PC-9 (cell line): ENCODE data around the gene DOCK4.

Experiments used
- CTCF ChIP-seq: fragments of 200-600 bp; sonication (generic); conservative IDR thresholded peaks from 2 replicates; pipeline ENCODE4 v1.6.1; 2017; ENCODE audit warnings: mixed run types, antibody characterized with exemption, mild to moderate bottlenecking, moderate library complexity
- EZH2 ChIP-seq: fragments of 200-600 bp; sonication (generic); IDR thresholded peaks from 2 replicates; pipeline ENCODE4 v1.8.0; 2017; ENCODE audit warnings: antibody characterized with exemption, low read depth

GRCh38 chr7:112234147-112234546 is 27.9 kb upstream of the DOCK4 start:
- no peak for TF ChIP-seq CTCF
- no peak for TF ChIP-seq EZH2
